ENCODE data around the gene MAGI3. TPM values are rescaled to one million over a fixed set of nuclear protein-coding genes. Genes with fewer than 3 reads are reported as not detected.

Gene MAGI3
- total and polyA plus RNA-seq, 2 of the 13 experiments (the other 11 are each of a cell fraction or from before 2014, with no cell fraction given) = 4.0 to 11.8 TPM

DNA sequence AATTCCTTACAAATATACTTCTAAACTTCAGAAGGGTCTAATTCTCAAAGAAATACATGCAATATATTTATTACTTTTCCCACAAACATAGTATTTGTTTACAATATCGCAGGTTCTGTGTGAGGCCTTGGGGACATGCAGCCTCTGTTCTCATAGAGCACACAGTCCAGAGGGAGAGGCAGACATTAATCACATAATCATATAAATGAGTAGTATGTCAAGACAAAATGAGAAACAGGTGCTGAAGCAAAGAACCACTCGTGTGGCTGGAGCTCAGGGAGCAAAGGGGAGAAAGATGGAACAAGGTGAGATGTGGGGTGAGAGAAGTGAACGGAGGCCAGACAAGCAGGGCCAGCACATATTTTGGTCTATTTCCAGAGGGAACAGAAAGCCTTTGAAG, 26.4 kb upstream of the MAGI3 start:
- Histone ChIP-seq H3K9me3 (ENCODE audit: low read length) (no peaks in the 10 kb centered on the region), H4K20me1 (ENCODE audit: insufficient read depth, low read length) (no peaks in the 10 kb centered on the region), H2AFZ (ENCODE audit: low read length) (no peak overlapping the region), H3K4me1 (ENCODE audit: insufficient read depth, low read length) (peaks cover 14% of the 10 kb centered on the region), H3K36me3 (replicated peaks in 1 of 2; ENCODE audit: control insufficient read depth in 1 of 2, insufficient read depth in 2 of 2, low read length in 2 of 2) (no peaks in the 10 kb centered on the region), H3K9ac (ENCODE audit: insufficient read depth, low read depth, low read length) (no peak overlapping the region), H3K4me2 (ENCODE audit: low read depth, low read length) (no peak overlapping the region), H3K27me3 (ENCODE audit: control insufficient read depth in 1 of 2, insufficient read depth in 2 of 2, low read length in 2 of 2) (no peaks in the 10 kb centered on the region), H3K4me3 (replicated peaks in 1 of 3; ENCODE audit: insufficient read depth in 1 of 3, low read depth in 2 of 3, low read length in 3 of 3) (no peak overlapping the region), H3K79me2 (ENCODE audit: insufficient read depth, low read length) (no peaks in the 10 kb centered on the region), H3K27ac (ENCODE audit: extremely low read length, insufficient read depth, low read length) (no peak overlapping the region)
- DNase-seq (ENCODE audit: low spot score) = no peak
- ATAC-seq = no peak
- WGBS (ENCODE audit: low lambda C conversion rate) = 0% methylated on average over 3 of the region's 3 CpGs
- no peak for FAIRE-seq
- in situ Hi-C loops (cut with HindIII; ENCODE audit: extremely low pct_ligation_motif_present, low pct_unique_long_range_greater_than_20kb) = no loop called here
- intact Hi-C loops (cut with micrococcal nuclease; ENCODE audit: unreplicated experiment) = no loop called here
- TF ChIP-seq ZNF629 (CRISPR knock-in tag; conservative IDR thresholded peaks at IDR 0.05) (no peak), ZFP41 (CRISPR knock-in tag; IDR thresholded peaks at IDR 0.05; ENCODE audit: borderline replicate concordance) (no peak), NFYB (CRISPR knock-in tag; IDR thresholded peaks at IDR 0.05) (no peak), RXRB (CRISPR knock-in tag; IDR thresholded peaks at IDR 0.05; ENCODE audit: borderline replicate concordance) (no peak), ATF7-NPFF (CRISPR knock-in tag; IDR thresholded peaks at IDR 0.05; ENCODE audit: low read depth) (no peak), GABPB1 (CRISPR knock-in tag; IDR thresholded peaks at IDR 0.05) (no peak), ZNF337 (CRISPR knock-in tag; IDR thresholded peaks at IDR 0.05; ENCODE audit: borderline replicate concordance, low read depth) (no peak), NR0B2 (CRISPR knock-in tag; IDR thresholded peaks at IDR 0.05) (no peak), TOPORS (CRISPR knock-in tag; IDR thresholded peaks at IDR 0.05) (no peak), ZNF431 (CRISPR knock-in tag; IDR thresholded peaks at IDR 0.05; ENCODE audit: borderline replicate concordance, low read depth) (no peak), HIVEP1 (CRISPR knock-in tag; IDR thresholded peaks at IDR 0.05) (no peak), ZNF343 (CRISPR knock-in tag; IDR thresholded peaks at IDR 0.05) (no peak), ZBTB42 (CRISPR knock-in tag; IDR thresholded peaks at IDR 0.05) (no peak), ZNF777 (CRISPR knock-in tag; IDR thresholded peaks at IDR 0.05) (no peak), HMG20A (CRISPR knock-in tag; IDR thresholded peaks at IDR 0.05; ENCODE audit: borderline replicate concordance) (no peak), PLRG1 (conservative IDR thresholded peaks at IDR 0.05) (no peak)
- TF ChIP-seq, protein P1, sequence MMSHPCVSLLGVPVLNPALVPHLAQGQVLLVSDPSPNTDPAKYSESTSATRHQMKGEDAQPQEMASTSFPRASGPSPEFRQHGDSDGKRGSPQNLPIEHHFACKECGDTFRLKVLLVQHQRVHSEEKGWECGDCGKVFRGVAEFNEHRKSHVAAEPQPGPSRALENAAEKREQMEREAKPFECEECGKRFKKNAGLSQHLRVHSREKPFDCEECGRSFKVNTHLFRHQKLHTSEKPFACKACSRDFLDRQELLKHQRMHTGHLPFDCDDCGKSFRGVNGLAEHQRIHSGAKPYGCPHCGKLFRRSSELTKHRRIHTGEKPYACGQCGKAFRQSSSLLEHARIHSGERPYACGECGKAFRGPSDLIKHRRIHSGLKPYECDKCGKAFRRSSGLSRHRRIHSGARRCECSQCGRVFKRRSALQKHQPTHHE (CRISPR knock-in tag; IDR thresholded peaks at IDR 0.05; ENCODE audit: borderline replicate concordance) = no peak
- TF ChIP-seq, protein P2, sequence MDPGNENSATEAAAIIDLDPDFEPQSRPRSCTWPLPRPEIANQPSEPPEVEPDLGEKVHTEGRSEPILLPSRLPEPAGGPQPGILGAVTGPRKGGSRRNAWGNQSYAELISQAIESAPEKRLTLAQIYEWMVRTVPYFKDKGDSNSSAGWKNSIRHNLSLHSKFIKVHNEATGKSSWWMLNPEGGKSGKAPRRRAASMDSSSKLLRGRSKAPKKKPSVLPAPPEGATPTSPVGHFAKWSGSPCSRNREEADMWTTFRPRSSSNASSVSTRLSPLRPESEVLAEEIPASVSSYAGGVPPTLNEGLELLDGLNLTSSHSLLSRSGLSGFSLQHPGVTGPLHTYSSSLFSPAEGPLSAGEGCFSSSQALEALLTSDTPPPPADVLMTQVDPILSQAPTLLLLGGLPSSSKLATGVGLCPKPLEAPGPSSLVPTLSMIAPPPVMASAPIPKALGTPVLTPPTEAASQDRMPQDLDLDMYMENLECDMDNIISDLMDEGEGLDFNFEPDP (CRISPR knock-in tag; conservative IDR thresholded peaks at IDR 0.05) = no peak
- ChIA-PET POLR2A (no interaction called here), CTCF (ENCODE audit: low intra/inter-chr PET ratio, low total read pairs) (no interaction called here)
- BruUV-seq (replicated peaks) = no TSS peak
